ENCODE measurements around the gene SIPA1L3. TPM values are rescaled to one million over a fixed set of nuclear protein-coding genes. Genes with fewer than 3 reads are reported as not detected.

The SIPA1L3 gene
- polyA plus RNA-seq, 1 of the 3 experiments (the other 2 are of a cell fraction), result 11.6 TPM

DNA sequence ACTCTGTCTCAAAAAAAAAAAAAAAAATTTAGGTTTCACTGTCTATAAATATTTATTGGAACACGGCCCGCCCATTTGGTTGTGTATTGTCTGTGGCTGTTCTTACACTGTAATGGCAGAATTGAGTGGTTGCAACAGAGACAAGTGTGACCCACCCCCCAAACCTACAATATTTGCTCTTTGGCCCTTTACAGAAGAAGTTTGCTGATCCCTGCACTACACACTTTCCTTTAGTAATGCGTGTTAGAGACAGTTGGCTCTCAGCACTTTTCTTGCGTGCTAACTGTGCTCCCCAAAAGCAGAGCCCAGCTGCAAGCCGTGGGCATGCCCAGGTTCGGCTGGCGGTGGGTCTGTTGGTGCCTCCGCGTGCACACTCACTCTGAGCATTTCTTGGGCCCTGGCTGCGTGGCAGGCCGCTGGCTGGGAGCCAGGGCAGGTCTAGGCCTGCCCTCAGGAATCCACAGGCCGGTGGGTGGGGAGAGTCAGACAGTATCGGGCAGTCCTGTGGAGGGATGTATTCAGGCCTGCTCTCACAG is 72.6 kb downstream of the SIPA1L3 start:
- no peaks in the 10 kb centered on the region for H3K27me3 ChIP-seq (ENCODE audit: insufficient read depth)
- H2AFZ ChIP-seq (ENCODE audit: low read depth), result no peak overlapping the region
- DNase-seq, result peak; percentile 28
- no peak overlapping the region; the same call in 1 of the 2 replicates for H3K4me2 ChIP-seq
- H4K20me1 ChIP-seq (ENCODE audit: insufficient read depth), result no peaks in the 10 kb centered on the region
- no peak overlapping the region for H3K9ac ChIP-seq
- POLR2A ChIA-PET, result no interaction called here
- peak overlapping the region in 1 of 2 experiments; percentile 36; a peak in 2 of 4 replicates for H3K27ac ChIP-seq (ENCODE audit: low read depth in 2 of 2, low read length in 1 of 2)
- WGBS (ENCODE audit: low lambda C conversion rate), result 90% methylated on average over 7 of the region's 13 CpGs
- no peaks in the 10 kb centered on the region for H3K9me3 ChIP-seq
- H3K4me1 ChIP-seq (ENCODE audit: control insufficient read depth in 1 of 2, insufficient read depth in 2 of 2, low read depth in 1 of 2, low read length in 1 of 2), result peaks cover 4 to 6% of the 10 kb centered on the region in 2 experiments; a peak in 1 of 4 replicates
- CTCF ChIA-PET, result no interaction called here
- H3K9me2 ChIP-seq, result no peaks in the 10 kb centered on the region
- H3K36me3 ChIP-seq (replicated peaks in 1 of 2; ENCODE audit: control insufficient read depth in 1 of 2, insufficient read depth in 2 of 2, low read length in 1 of 2), result no peaks in the 10 kb centered on the region
- H3F3A ChIP-seq (replicated peaks; ENCODE audit: insufficient read depth), result peaks cover 7% of the 10 kb centered on the region
- no peak overlapping the region for H3K4me3 ChIP-seq (ENCODE audit: low read depth in 2 of 2, low read length in 1 of 2)
- TF ChIP-seq FOSL2 (IDR thresholded peaks at IDR 0.05; ENCODE audit: borderline replicate concordance, low read depth), result no peak
- TF ChIP-seq EP300 (IDR thresholded peaks at IDR 0.05; ENCODE audit: borderline replicate concordance in 1 of 2, low read depth in 1 of 2, low read length in 1 of 2), result no peak
- TF ChIP-seq, protein P1, sequence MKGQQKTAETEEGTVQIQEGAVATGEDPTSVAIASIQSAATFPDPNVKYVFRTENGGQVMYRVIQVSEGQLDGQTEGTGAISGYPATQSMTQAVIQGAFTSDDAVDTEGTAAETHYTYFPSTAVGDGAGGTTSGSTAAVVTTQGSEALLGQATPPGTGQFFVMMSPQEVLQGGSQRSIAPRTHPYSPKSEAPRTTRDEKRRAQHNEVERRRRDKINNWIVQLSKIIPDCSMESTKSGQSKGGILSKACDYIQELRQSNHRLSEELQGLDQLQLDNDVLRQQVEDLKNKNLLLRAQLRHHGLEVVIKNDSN (IDR thresholded peaks at IDR 0.05; ENCODE audit: borderline replicate concordance, low read depth), result no peak
- TF ChIP-seq, protein P2, sequence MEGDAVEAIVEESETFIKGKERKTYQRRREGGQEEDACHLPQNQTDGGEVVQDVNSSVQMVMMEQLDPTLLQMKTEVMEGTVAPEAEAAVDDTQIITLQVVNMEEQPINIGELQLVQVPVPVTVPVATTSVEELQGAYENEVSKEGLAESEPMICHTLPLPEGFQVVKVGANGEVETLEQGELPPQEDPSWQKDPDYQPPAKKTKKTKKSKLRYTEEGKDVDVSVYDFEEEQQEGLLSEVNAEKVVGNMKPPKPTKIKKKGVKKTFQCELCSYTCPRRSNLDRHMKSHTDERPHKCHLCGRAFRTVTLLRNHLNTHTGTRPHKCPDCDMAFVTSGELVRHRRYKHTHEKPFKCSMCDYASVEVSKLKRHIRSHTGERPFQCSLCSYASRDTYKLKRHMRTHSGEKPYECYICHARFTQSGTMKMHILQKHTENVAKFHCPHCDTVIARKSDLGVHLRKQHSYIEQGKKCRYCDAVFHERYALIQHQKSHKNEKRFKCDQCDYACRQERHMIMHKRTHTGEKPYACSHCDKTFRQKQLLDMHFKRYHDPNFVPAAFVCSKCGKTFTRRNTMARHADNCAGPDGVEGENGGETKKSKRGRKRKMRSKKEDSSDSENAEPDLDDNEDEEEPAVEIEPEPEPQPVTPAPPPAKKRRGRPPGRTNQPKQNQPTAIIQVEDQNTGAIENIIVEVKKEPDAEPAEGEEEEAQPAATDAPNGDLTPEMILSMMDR (IDR thresholded peaks at IDR 0.05), result no peak
- TF ChIP-seq, protein P3, sequence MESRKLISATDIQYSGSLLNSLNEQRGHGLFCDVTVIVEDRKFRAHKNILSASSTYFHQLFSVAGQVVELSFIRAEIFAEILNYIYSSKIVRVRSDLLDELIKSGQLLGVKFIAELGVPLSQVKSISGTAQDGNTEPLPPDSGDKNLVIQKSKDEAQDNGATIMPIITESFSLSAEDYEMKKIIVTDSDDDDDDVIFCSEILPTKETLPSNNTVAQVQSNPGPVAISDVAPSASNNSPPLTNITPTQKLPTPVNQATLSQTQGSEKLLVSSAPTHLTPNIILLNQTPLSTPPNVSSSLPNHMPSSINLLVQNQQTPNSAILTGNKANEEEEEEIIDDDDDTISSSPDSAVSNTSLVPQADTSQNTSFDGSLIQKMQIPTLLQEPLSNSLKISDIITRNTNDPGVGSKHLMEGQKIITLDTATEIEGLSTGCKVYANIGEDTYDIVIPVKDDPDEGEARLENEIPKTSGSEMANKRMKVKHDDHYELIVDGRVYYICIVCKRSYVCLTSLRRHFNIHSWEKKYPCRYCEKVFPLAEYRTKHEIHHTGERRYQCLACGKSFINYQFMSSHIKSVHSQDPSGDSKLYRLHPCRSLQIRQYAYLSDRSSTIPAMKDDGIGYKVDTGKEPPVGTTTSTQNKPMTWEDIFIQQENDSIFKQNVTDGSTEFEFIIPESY (IDR thresholded peaks at IDR 0.05; ENCODE audit: borderline replicate concordance, low read depth), result no peak
- TF ChIP-seq, protein P4, sequence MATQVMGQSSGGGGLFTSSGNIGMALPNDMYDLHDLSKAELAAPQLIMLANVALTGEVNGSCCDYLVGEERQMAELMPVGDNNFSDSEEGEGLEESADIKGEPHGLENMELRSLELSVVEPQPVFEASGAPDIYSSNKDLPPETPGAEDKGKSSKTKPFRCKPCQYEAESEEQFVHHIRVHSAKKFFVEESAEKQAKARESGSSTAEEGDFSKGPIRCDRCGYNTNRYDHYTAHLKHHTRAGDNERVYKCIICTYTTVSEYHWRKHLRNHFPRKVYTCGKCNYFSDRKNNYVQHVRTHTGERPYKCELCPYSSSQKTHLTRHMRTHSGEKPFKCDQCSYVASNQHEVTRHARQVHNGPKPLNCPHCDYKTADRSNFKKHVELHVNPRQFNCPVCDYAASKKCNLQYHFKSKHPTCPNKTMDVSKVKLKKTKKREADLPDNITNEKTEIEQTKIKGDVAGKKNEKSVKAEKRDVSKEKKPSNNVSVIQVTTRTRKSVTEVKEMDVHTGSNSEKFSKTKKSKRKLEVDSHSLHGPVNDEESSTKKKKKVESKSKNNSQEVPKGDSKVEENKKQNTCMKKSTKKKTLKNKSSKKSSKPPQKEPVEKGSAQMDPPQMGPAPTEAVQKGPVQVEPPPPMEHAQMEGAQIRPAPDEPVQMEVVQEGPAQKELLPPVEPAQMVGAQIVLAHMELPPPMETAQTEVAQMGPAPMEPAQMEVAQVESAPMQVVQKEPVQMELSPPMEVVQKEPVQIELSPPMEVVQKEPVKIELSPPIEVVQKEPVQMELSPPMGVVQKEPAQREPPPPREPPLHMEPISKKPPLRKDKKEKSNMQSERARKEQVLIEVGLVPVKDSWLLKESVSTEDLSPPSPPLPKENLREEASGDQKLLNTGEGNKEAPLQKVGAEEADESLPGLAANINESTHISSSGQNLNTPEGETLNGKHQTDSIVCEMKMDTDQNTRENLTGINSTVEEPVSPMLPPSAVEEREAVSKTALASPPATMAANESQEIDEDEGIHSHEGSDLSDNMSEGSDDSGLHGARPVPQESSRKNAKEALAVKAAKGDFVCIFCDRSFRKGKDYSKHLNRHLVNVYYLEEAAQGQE (IDR thresholded peaks at IDR 0.05; ENCODE audit: low read depth, low read length), result no peak
- TF ChIP-seq NFIC (IDR thresholded peaks at IDR 0.05; ENCODE audit: borderline replicate concordance), result no peak; the same call in 1 of the 2 replicates
- TF ChIP-seq, protein P5, sequence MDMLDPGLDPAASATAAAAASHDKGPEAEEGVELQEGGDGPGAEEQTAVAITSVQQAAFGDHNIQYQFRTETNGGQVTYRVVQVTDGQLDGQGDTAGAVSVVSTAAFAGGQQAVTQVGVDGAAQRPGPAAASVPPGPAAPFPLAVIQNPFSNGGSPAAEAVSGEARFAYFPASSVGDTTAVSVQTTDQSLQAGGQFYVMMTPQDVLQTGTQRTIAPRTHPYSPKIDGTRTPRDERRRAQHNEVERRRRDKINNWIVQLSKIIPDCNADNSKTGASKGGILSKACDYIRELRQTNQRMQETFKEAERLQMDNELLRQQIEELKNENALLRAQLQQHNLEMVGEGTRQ (IDR thresholded peaks at IDR 0.05; ENCODE audit: borderline replicate concordance, low read depth, low read length), result no peak
- no peak for TF ChIP-seq ELF1 (IDR thresholded peaks at IDR 0.05)
- no peak for TF ChIP-seq RAD21 (IDR thresholded peaks at IDR 0.05; ENCODE audit: low read length)
- no peak for TF ChIP-seq FOXJ3 (CRISPR knock-in tag; IDR thresholded peaks at IDR 0.05)
- TF ChIP-seq TEAD4 (IDR thresholded peaks at IDR 0.05; ENCODE audit: borderline replicate concordance, insufficient read depth), result no peak
- no peak for TF ChIP-seq CHD2 (IDR thresholded peaks at IDR 0.05; ENCODE audit: low read length, partially characterized antibody)
- TF ChIP-seq YY1 (IDR thresholded peaks at IDR 0.05; ENCODE audit: low read depth), result no peak
- no peak for TF ChIP-seq FOXM1 (IDR thresholded peaks at IDR 0.05; ENCODE audit: low read depth)
- TF ChIP-seq NRF1 (IDR thresholded peaks at IDR 0.05; ENCODE audit: low read depth, low read length), result no peak
- no peak for TF ChIP-seq TCF12 (IDR thresholded peaks at IDR 0.05)
- TF ChIP-seq MEF2A (IDR thresholded peaks at IDR 0.05; ENCODE audit: borderline replicate concordance, low read depth), result no peak
- no peak for TF ChIP-seq MXI1 (IDR thresholded peaks at IDR 0.05; ENCODE audit: low read depth, low read length)
- H3K79me2 ChIP-seq (ENCODE audit: insufficient read depth), result peaks cover 93% of the 10 kb centered on the region

Measured in SK-N-SH (cell line).